ENCODE measurements around the gene ENTHD1. TPM values are rescaled to one million over a fixed set of nuclear protein-coding genes. Genes with fewer than 3 reads are reported as not detected.

The ENTHD1 gene
- total and polyA plus RNA-seq, 2 donors (not counting 3 experiments of a cell fraction or from before 2014, with no cell fraction given): not detected

GRCh38 chr22:39914584-39914983 is 21.0 kb upstream of the ENTHD1 start:
- FAIRE-seq: no peak
- H3K27me3 ChIP-seq (ENCODE audit: control insufficient read depth in 2 of 2, insufficient read depth in 2 of 2, low read length in 2 of 2): peaks cover 8 to 26% of the 10 kb centered on the region in 2 experiments

More at GRCh38 chr22:39914584-39914983, 21.0 kb upstream of the ENTHD1 start:
- no peaks in the 10 kb centered on the region for H4K20me1 ChIP-seq (replicated peaks; ENCODE audit: control insufficient read depth, extremely low read depth, insufficient read depth, low read length)
- no peak overlapping the region for H3K4me2 ChIP-seq (ENCODE audit: insufficient read depth, low read length)
- no peak for DNase-seq (ENCODE audit: low read depth, low spot score)
- H3K27ac ChIP-seq (ENCODE audit: insufficient read depth, low read depth, low read length): no peak overlapping the region
- no peaks in the 10 kb centered on the region for H3K9me1 ChIP-seq (replicated peaks; ENCODE audit: control insufficient read depth, extremely low read depth, insufficient read depth, low read length)
- H3K4me3 ChIP-seq (replicated peaks in 1 of 3; ENCODE audit: insufficient read depth in 1 of 3, low read depth in 1 of 3, low read length in 3 of 3): no peak overlapping the region
- dilution Hi-C loops (cut with MboI; ENCODE audit: extremely low pct_ligation_motif_present, low sequenced_read_pairs) (no loop called here), intact Hi-C loops (cut with micrococcal nuclease) (no loop called here)
- CTCF ChIA-PET: interaction anchor here (0.6 to 1.0 kb wide), 2 partner anchors 12 to 43 kb away, joined by 3 to 4 read pairs; no protein-coding TSS in a partner anchor
- no peaks in the 10 kb centered on the region for H3K79me2 ChIP-seq (ENCODE audit: control insufficient read depth, insufficient read depth, low read length)
- H3K9ac ChIP-seq (replicated peaks; ENCODE audit: extremely low read depth, insufficient read depth, low read length): no peak overlapping the region
- H3K9me3 ChIP-seq (replicated peaks; ENCODE audit: control insufficient read depth, insufficient read depth, low read length): no peaks in the 10 kb centered on the region
- no TSS peak for BruUV-seq (replicated peaks)
- H3K36me3 ChIP-seq (ENCODE audit: control insufficient read depth in 2 of 2, extremely low read depth in 1 of 2, insufficient read depth in 2 of 2, low read length in 2 of 2): no peaks in the 10 kb centered on the region
- H2AFZ ChIP-seq (ENCODE audit: low read depth, low read length): no peak overlapping the region
- TF ChIP-seq MYC (IDR thresholded peaks at IDR 0.05; ENCODE audit: low read depth, low read length): no peak
- TF ChIP-seq EZH2 (IDR thresholded peaks at IDR 0.05; ENCODE audit: borderline replicate concordance, low read depth, low read length, severe bottlenecking): no peak
- no peak for TF ChIP-seq JUN (IDR thresholded peaks at IDR 0.05; ENCODE audit: borderline replicate concordance, insufficient read depth, insufficient read length, low read depth)
- no peak for TF ChIP-seq POLR2AphosphoS5 (IDR thresholded peaks at IDR 0.05; ENCODE audit: insufficient read depth, low read depth, low read length)
- TF ChIP-seq GATA2 (IDR thresholded peaks at IDR 0.05; ENCODE audit: insufficient read depth, insufficient read length, low read depth, low read length): no peak
- TF ChIP-seq POLR2A (IDR thresholded peaks at IDR 0.05; ENCODE audit: low read depth, low read length): no peak
- TF ChIP-seq MAX (IDR thresholded peaks at IDR 0.05; ENCODE audit: insufficient read depth, insufficient read length): no peak
- TF ChIP-seq FOS (IDR thresholded peaks at IDR 0.05; ENCODE audit: borderline replicate concordance, insufficient read depth, low read length): no peak
- TF ChIP-seq CTCF (IDR thresholded peaks at IDR 0.05; ENCODE audit: extremely low read depth in 1 of 2, insufficient read depth in 1 of 2, low read depth in 1 of 2, low read length in 2 of 2): no peak
- POLR2A ChIA-PET: no interaction called here
- no peaks in the 10 kb centered on the region for H3K4me1 ChIP-seq (ENCODE audit: control insufficient read depth, extremely low read depth, insufficient read depth, low read length)
